ENCODE results near the gene CYSRT1.

DNA sequence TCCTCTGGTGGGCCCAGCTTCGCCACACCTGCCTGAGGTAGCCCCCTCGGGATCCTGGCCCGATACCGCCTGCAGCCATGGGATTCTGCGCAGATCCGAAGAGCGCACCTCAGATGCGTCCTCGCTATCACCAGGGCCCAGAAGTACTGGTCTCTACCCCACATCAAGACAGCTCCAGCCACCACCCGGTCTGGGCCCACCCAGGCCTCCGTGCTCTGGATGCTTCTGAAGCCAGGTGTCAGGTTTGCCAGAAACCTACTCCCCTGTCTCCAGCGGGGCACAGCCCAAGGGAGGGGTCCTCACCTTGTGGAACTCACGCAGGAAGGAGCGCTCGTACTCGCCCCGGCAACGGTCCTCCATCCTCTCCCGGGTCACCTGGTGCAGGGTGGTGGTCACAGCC is 39.1 kb upstream of the CYSRT1 start:
- TF ChIP-seq EP300 (IDR thresholded peaks at IDR 0.05), result no peak
- TF ChIP-seq, protein P1, sequence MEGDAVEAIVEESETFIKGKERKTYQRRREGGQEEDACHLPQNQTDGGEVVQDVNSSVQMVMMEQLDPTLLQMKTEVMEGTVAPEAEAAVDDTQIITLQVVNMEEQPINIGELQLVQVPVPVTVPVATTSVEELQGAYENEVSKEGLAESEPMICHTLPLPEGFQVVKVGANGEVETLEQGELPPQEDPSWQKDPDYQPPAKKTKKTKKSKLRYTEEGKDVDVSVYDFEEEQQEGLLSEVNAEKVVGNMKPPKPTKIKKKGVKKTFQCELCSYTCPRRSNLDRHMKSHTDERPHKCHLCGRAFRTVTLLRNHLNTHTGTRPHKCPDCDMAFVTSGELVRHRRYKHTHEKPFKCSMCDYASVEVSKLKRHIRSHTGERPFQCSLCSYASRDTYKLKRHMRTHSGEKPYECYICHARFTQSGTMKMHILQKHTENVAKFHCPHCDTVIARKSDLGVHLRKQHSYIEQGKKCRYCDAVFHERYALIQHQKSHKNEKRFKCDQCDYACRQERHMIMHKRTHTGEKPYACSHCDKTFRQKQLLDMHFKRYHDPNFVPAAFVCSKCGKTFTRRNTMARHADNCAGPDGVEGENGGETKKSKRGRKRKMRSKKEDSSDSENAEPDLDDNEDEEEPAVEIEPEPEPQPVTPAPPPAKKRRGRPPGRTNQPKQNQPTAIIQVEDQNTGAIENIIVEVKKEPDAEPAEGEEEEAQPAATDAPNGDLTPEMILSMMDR (IDR thresholded peaks at IDR 0.05), result no peak
- no peak for TF ChIP-seq POLR2AphosphoS5 (IDR thresholded peaks at IDR 0.05)
